Thoracic aorta (tissue), 2 donors: ENCODE measurements around the gene SPOCK1. TPM values are rescaled to one million over a fixed set of nuclear protein-coding genes. Genes with fewer than 3 reads are reported as not detected.
A peak's percentile ranks its signal among the peaks of the same experiment; 100 is the strongest.

Source experiments
- ATAC-seq: fragments of 150-250 bp; one replicate; pipeline ENCODE4 v1.8.0; 2017; ENCODE audit warnings: low read depth; ENCODE audit not compliant: insufficient number of reproducible peaks, low FRiP score
- DNase-seq: peaks from one replicate; pipeline ENCODE4 v3.0.0-alpha.2; 2020; ENCODE audit warnings: low spot score
- H3K27ac ChIP-seq, 2 donors: fragments of 200-600 bp; sonication (generic); 1 replicate in 1 of 2; 2 replicates in 1 of 2; pipeline ENCODE4 v1.5.1; 2016; ENCODE audit warnings: mild to moderate bottlenecking in 2 of 2, moderate library complexity in 2 of 2
- H3K27me3 ChIP-seq: fragments of 200-600 bp; sonication (generic); replicated peaks from 2 replicates; pipeline ENCODE4 v1.6.0; 2016; ENCODE audit warnings: mild to moderate bottlenecking; ENCODE audit not compliant: insufficient read depth
- H3K36me3 ChIP-seq: fragments of 200-600 bp; sonication (generic); one replicate; pipeline ENCODE4 v1.5.1; 2016
- H3K4me1 ChIP-seq, 2 donors: fragments of 200-600 bp; sonication (generic); 1 replicate in 1 of 2; 2 replicates in 1 of 2; pipeline versions ENCODE4 v1.5.1 to v1.6.0; 2016; ENCODE audit warnings: low read depth in 2 of 2, mild to moderate bottlenecking in 1 of 2; ENCODE audit not compliant: control insufficient read depth in 1 of 2
- H3K4me3 ChIP-seq: fragments of 200-600 bp; sonication (generic); 2 replicates; pipeline ENCODE4 v1.5.1; 2016; ENCODE audit warnings: mild to moderate bottlenecking
- H3K9me3 ChIP-seq: fragments of 200-600 bp; sonication (generic); 2 replicates; pipeline ENCODE4 v1.5.1; 2016
- total RNA-seq, 2 donors: library from RNA; depleted of rRNA; stranded (reverse); fragments of >200 nt; gene quantifications; one replicate each; pipeline versions ENCODE4 v1.1.0 to v1.2.3, GENCODE V29; 2016
- TF ChIP-seq, protein P1 (sequence below): fragments of 200-600 bp; sonication (generic); IDR thresholded peaks from one replicate; pipeline ENCODE4 v1.5.1; 2019; ENCODE audit warnings: antibody characterized with exemption

SPOCK1 gene
- total RNA-seq, 2 donors from 2014 or later, result 25.2 to 43.2 TPM

DNA sequence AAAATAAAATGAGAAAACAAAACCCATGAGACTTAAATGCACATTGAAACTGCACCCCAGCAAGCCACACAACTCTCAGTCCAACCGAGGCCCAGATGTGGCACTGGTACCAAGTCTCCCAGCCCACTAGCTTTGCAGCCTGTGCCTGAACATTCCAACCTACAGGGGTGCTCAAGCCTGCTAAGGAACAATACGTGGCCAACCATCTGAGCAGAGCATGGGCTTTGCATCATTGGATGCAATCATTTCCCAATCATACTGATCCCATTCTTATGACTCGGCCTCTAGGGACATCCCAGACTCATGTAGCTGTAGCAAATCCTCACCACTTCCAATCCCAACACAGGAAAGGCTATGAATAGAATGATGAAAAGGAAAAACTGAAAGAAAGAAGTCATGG, 297.2 kb downstream of the SPOCK1 start:
- Histone ChIP-seq H3K27me3 (no peaks in the 10 kb centered on the region), H3K9me3 (no peaks in the 10 kb centered on the region), H3K36me3 (no peaks in the 10 kb centered on the region), H3K4me3 (no peak overlapping the region), H3K27ac (no peak overlapping the region), H3K4me1 (peaks cover 0 to 14% of the 10 kb centered on the region in 2 donors)
- TF ChIP-seq, protein P1, sequence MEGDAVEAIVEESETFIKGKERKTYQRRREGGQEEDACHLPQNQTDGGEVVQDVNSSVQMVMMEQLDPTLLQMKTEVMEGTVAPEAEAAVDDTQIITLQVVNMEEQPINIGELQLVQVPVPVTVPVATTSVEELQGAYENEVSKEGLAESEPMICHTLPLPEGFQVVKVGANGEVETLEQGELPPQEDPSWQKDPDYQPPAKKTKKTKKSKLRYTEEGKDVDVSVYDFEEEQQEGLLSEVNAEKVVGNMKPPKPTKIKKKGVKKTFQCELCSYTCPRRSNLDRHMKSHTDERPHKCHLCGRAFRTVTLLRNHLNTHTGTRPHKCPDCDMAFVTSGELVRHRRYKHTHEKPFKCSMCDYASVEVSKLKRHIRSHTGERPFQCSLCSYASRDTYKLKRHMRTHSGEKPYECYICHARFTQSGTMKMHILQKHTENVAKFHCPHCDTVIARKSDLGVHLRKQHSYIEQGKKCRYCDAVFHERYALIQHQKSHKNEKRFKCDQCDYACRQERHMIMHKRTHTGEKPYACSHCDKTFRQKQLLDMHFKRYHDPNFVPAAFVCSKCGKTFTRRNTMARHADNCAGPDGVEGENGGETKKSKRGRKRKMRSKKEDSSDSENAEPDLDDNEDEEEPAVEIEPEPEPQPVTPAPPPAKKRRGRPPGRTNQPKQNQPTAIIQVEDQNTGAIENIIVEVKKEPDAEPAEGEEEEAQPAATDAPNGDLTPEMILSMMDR, result peak; percentile 29
- ATAC-seq (no peak), DNase-seq (no peak)

DNA sequence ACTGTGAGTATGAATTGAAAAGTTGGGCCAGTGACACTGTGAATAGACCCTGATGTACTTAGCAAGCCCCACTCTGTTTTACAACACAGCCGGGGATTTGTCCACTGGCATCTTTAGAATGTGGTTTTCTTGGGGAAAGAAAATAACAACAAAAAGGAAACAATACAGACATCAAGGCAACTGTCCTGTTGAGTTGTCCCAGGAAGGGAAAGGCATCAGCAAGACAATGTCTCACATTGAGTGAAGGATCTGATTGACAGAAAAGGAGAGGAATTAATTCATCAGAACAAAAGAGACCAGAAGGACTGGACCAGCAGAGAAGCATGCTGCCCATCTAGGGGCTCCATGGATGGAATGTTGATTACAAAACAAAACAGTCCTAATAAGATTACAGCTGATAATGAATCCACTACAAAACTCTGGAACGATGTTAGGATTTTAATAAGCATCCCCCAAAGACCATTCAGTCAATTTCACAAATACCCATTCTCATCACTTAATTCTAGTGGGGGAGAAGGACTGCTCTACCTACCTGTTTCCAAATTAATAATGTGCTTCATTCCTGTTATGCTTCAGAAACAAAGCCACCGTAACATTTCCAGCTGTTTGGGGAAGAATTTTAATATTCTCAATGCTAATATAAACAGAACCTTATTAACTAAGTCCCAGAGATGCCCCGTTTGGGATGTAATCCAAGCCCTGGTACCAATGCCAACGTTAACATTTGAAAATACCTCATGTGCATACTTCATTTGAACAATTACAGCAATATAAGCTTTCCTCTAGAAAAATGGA, 298.0 kb downstream of the SPOCK1 start:
- TF ChIP-seq, protein P1, result no peak
- no peak for DNase-seq
- no peak overlapping the region for H3K4me3 ChIP-seq

DNA sequence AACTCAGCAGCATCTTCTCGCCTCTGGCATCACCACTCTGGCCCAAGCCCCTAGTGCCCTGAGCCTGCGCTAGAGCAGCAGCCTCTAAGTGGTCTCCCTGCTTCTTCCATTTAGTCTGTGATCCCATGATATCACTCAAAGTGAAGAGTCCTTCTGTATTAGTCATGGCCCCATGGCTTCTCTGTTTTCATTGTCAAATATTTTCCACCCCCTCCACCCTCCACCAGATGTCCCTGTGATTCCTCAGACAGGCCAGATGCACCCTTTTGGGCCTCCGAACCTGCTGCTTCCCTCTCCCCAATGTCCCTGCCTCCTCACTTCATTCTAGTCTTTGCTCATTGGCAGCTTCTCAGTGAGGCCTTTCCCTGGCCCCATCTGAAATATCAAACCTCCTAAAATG, 299.2 kb downstream of the SPOCK1 start:
- no peak overlapping the region for H3K4me3 ChIP-seq
- ATAC-seq (no peak), DNase-seq (no peak)
- TF ChIP-seq, protein P1, result no peak
- H3K27me3 ChIP-seq, result no peaks in the 10 kb centered on the region
- peaks cover 0 to 14% of the 10 kb centered on the region in 2 donors for H3K4me1 ChIP-seq
- no peak overlapping the region for H3K27ac ChIP-seq
- H3K9me3 ChIP-seq, result no peaks in the 10 kb centered on the region
- no peaks in the 10 kb centered on the region for H3K36me3 ChIP-seq

More for the DNA sequence above, 298.0 kb downstream of the SPOCK1 start:
- Histone ChIP-seq H3K27ac (no peak overlapping the region), H3K36me3 (no peaks in the 10 kb centered on the region), H3K9me3 (no peaks in the 10 kb centered on the region), H3K27me3 (no peaks in the 10 kb centered on the region), H3K4me1 (peaks cover 0 to 14% of the 10 kb centered on the region in 2 donors)
- no peak for ATAC-seq

DNA sequence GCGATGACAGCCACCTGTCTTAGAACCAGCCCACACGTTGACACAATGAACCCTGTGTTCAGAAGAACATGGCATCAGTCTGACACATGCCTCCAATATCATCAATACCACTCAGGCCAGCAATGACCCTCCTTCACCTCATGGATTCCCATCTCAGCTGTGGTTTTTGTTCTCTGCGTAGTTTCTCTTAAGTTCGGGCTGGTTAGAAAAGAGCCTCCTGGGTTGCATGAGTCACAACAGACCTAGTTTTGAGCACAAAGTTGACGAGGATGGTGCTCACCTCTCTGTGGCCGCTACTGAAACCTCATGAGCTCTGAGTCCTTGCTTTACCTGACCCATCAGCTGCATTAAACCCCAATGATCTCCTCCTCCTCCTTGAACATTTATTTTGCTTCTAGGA, 299.9 kb downstream of the SPOCK1 start:
- peaks cover 0 to 14% of the 10 kb centered on the region in 2 donors for H3K4me1 ChIP-seq
- no peak for DNase-seq
- no peak overlapping the region for H3K27ac ChIP-seq
- TF ChIP-seq, protein P1, result no peak
- H3K27me3 ChIP-seq, result no peaks in the 10 kb centered on the region
- H3K36me3 ChIP-seq, result no peaks in the 10 kb centered on the region
- H3K9me3 ChIP-seq, result no peaks in the 10 kb centered on the region
- H3K4me3 ChIP-seq, result no peak overlapping the region
- ATAC-seq, result no peak

DNA sequence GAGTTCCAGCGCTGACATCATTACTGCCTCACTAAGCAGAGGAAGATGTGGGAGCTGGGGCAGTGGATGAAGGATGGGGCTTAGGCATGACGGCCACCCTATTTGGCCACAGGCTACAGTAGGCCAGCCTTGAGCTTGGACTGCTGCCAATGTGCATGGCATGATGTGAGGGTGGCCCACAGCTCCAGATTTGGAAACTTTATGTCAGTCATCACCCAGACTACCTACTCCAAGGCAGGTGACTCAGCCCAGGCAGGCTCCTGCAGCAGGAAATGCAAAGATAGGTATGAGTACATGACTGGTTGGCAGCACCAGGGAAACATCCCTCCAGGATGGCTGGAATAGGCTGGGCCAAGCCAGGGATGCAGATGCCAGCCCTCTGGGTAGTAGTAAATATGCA, 303.6 kb downstream of the SPOCK1 start:
- Histone ChIP-seq H3K9me3 (no peaks in the 10 kb centered on the region), H3K27me3 (no peaks in the 10 kb centered on the region), H3K4me3 (no peak overlapping the region), H3K4me1 (no peaks in the 10 kb centered on the region), H3K36me3 (no peaks in the 10 kb centered on the region), H3K27ac (no peak overlapping the region)
- no peak for DNase-seq
- TF ChIP-seq, protein P1, result no peak
- ATAC-seq, result no peak
